Measurements from ENCODE around the gene STAT5A. TPM values are rescaled to one million over a fixed set of nuclear protein-coding genes. Genes with fewer than 3 reads are reported as not detected.
"Not testable (repeated sequence)": the region's sequence is repeated elsewhere in the genome, so short reads cannot be mapped to it uniquely, and the experiment has no call there.

The STAT5A gene
- total RNA-seq, 3 donors from 2014 or later, result 72.8 to 363 (median 78.9) TPM

- H3K4me1 ChIP-seq, result no peaks in the 10 kb centered on the region
These were observed 35.4 kb upstream of the STAT5A start for GRCh38 chr17:42252597-42253550.

GRCh38 chr17:42253578-42253977 is 34.7 kb upstream of the STAT5A start:
- Histone ChIP-seq H3K4me3 (no peak overlapping the region), H3K36me3 (no peaks in the 10 kb centered on the region), H3K27ac (no peak overlapping the region), H3K9me3 (no peaks in the 10 kb centered on the region), H3K27me3 (no peaks in the 10 kb centered on the region), H3K4me1 (no peaks in the 10 kb centered on the region)
- intact Hi-C loops (cut with DNase I; ENCODE audit: low total_unique reads), result no loop called here
- TF ChIP-seq POLR2A (IDR thresholded peaks at IDR 0.05) (no peak), POLR2AphosphoS5 (IDR thresholded peaks at IDR 0.05) (no peak)
- TF ChIP-seq, protein P1, sequence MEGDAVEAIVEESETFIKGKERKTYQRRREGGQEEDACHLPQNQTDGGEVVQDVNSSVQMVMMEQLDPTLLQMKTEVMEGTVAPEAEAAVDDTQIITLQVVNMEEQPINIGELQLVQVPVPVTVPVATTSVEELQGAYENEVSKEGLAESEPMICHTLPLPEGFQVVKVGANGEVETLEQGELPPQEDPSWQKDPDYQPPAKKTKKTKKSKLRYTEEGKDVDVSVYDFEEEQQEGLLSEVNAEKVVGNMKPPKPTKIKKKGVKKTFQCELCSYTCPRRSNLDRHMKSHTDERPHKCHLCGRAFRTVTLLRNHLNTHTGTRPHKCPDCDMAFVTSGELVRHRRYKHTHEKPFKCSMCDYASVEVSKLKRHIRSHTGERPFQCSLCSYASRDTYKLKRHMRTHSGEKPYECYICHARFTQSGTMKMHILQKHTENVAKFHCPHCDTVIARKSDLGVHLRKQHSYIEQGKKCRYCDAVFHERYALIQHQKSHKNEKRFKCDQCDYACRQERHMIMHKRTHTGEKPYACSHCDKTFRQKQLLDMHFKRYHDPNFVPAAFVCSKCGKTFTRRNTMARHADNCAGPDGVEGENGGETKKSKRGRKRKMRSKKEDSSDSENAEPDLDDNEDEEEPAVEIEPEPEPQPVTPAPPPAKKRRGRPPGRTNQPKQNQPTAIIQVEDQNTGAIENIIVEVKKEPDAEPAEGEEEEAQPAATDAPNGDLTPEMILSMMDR (IDR thresholded peaks at IDR 0.05), result no peak
- no peak for DNase-seq (ENCODE audit: low spot score in 2 of 2)

More at GRCh38 chr17:42252597-42253550, 35.4 kb upstream of the STAT5A start:
- intact Hi-C loops (cut with DNase I; ENCODE audit: low total_unique reads), result no loop called here
- Histone ChIP-seq H3K27me3 (no peaks in the 10 kb centered on the region), H3K36me3 (no peaks in the 10 kb centered on the region), H3K27ac (peak overlapping the region in 1 of 2 donors; percentile 8), H3K4me3 (no peak overlapping the region), H3K9me3 (no peaks in the 10 kb centered on the region)
- no peak for DNase-seq (ENCODE audit: low spot score in 2 of 2)
- TF ChIP-seq POLR2AphosphoS5 (IDR thresholded peaks at IDR 0.05), result no peak

- H3K27me3 ChIP-seq, result no peaks in the 10 kb centered on the region
- H3K4me3 ChIP-seq, result no peak overlapping the region
- H3K27ac ChIP-seq, result no peak overlapping the region
- TF ChIP-seq POLR2A (IDR thresholded peaks at IDR 0.05), result no peak
- H3K36me3 ChIP-seq, result no peaks in the 10 kb centered on the region
- DNase-seq (ENCODE audit: low spot score in 2 of 2), result no peak
- no peaks in the 10 kb centered on the region for H3K9me3 ChIP-seq
- intact Hi-C loops (cut with DNase I; ENCODE audit: low total_unique reads), result no loop called here
- no peaks in the 10 kb centered on the region for H3K4me1 ChIP-seq
These were observed 32.9 kb upstream of the STAT5A start for GRCh38 chr17:42255445-42255844.

DNA sequence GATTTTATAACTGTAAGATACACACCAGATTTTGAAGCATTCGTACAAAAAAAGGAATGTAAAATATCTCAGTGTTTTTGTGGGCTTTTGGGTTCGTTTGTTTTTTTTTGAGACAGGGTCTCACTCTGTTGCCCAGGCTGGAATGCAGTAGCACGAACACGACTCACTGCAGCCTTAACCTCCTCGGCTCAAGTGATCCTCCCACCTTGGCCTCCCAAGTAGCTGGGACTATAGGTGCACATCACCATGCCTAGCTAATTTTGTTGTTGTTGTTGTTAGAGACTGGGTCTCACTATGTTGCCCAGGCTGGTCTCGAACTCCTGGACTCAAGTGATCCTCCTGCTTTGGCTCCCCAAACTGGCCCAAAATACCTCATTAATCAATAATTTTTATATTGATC is 28.0 kb upstream of the STAT5A start:
- H3K36me3 ChIP-seq, result no peaks in the 10 kb centered on the region
- intact Hi-C loops (cut with DNase I; ENCODE audit: low total_unique reads), result no loop called here

DNA sequence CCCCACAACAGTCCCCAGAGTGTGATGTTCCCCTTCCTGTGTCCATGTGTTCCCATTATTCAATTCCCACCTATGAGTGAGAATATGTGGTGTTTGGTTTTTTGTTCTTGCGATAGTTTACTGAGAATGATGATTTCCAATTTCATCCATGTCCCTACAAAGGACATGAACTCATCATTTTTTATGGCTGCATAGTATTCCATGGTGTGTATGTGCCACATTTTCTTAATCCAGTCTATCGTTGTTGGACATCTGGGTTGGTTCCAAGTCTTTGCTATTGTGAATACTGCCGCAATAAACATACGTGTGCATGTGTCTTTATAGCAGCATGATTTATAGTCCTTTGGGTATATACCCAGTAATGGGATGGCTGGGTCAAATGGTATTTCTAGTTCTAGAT is 23.9 kb upstream of the STAT5A start:
- H3K4me1 ChIP-seq; H3K9me3 ChIP-seq; DNase-seq (ENCODE audit: low spot score in 2 of 2); H3K4me3 ChIP-seq; H3K27me3 ChIP-seq; intact Hi-C loops (cut with DNase I; ENCODE audit: low total_unique reads); H3K36me3 ChIP-seq; H3K27ac ChIP-seq: not testable (repeated sequence)

More for the DNA sequence above, 28.0 kb upstream of the STAT5A start:
- H3K27ac ChIP-seq, result no peak overlapping the region
- no peaks in the 10 kb centered on the region for H3K9me3 ChIP-seq
- TF ChIP-seq POLR2AphosphoS5 (IDR thresholded peaks at IDR 0.05), result no peak
- no peak for TF ChIP-seq POLR2A (IDR thresholded peaks at IDR 0.05)
- TF ChIP-seq, protein P1 (IDR thresholded peaks at IDR 0.05), result no peak
- DNase-seq (ENCODE audit: low spot score in 2 of 2), result no peak
- H3K4me3 ChIP-seq, result no peak overlapping the region
- no peaks in the 10 kb centered on the region for H3K4me1 ChIP-seq
- no peaks in the 10 kb centered on the region for H3K27me3 ChIP-seq

DNA sequence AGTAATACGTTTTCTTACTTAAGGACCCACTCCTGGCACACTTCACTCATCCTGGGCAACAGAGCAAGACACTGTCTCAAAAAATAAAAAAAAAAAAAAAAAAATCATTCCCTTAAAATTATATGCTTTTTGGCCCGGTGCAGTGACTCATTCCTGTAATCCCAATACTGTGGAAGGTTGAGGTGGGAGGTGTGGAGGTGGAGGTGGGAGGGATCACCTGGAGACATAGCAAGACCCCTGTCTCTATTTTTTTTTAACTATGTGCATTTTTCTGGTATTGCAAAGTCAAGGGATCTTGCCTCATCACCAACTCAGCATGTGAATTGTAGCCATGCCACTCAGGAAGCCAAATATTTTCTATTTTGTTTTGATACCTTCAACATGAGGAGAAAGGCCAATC is 21.8 kb upstream of the STAT5A start:
- Histone ChIP-seq H3K4me1 (peaks cover 0 to 7% of the 10 kb centered on the region in 2 donors), H3K36me3 (no peaks in the 10 kb centered on the region), H3K27ac (no peak overlapping the region), H3K27me3 (no peaks in the 10 kb centered on the region), H3K4me3 (no peak overlapping the region), H3K9me3 (no peaks in the 10 kb centered on the region)
- TF ChIP-seq, protein P1 (IDR thresholded peaks at IDR 0.05), result no peak
- TF ChIP-seq POLR2AphosphoS5 (IDR thresholded peaks at IDR 0.05), result no peak
- no peak for TF ChIP-seq POLR2A (IDR thresholded peaks at IDR 0.05)
- intact Hi-C loops (cut with DNase I; ENCODE audit: low total_unique reads), result no loop called here
- no peak for DNase-seq (ENCODE audit: low spot score in 2 of 2)

Measured in breast epithelium (tissue), 4 donors.